ENCODE results near the gene NEDD8. TPM values are rescaled to one million over a fixed set of nuclear protein-coding genes. Genes with fewer than 3 reads are reported as not detected.

Gene NEDD8
- 100 to 1,000 TPM; 180 to 362 (median 267) TPM for total RNA-seq

GRCh38 chr14:24232121-24232644, at the start of gene NEDD8:
TSS of gene NEDD8 (minus strand) at chr14:24232367. CDS start at chr14:24232267, 100 bp downstream.
- 0 to 2% (median 0%) methylated on average over 2 to 7 of the region's 30 CpGs; no CpG with 5 or more reads in 6 of the 10 experiments for WGBS, 10 experiments
- peak; percentile 64 to 92 (median 90) for ATAC-seq (replicated peaks in 6 of 8)
- in situ Hi-C loops (cut with MboI; ENCODE audit: low pct_unique_long_range_greater_than_20kb in 2 of 9, low sequenced_read_pairs in 9 of 9, unreplicated experiment in 9 of 9): no loop called here
- H3K27ac ChIP-seq: peak within 1 kb of the TSS; percentile 84 to 95
- H3K4me1 ChIP-seq (replicated peaks in 1 of 2): peaks cover 11 to 15% of the 10 kb centered on the region in 2 donors
- peak within 1 kb of the TSS; percentile 66 to 97 (median 90) for H3K4me3 ChIP-seq

GRCh38 chr14:24281636-24282035, 49.5 kb upstream of the NEDD8 start:
- 40 to 100% (median 83%) methylated on average over 1 to 5 of the region's 7 CpGs; no CpG with 5 or more reads in 1 of the 10 experiments for WGBS, 10 experiments
- H3K27ac ChIP-seq: no peak overlapping the region
- no peaks in the 10 kb centered on the region for H3K4me1 ChIP-seq (replicated peaks in 1 of 2)
- in situ Hi-C loops (cut with MboI; ENCODE audit: low pct_unique_long_range_greater_than_20kb in 2 of 9, low sequenced_read_pairs in 9 of 9, unreplicated experiment in 9 of 9): no loop called here
- no peak for ATAC-seq (replicated peaks in 6 of 8)
- H3K4me3 ChIP-seq: no peak overlapping the region

GRCh38 chr14:24280797-24281460, 48.8 kb upstream of the NEDD8 start:
- Histone ChIP-seq H3K4me1 (replicated peaks in 1 of 2) (no peaks in the 10 kb centered on the region), H3K27ac (no peak overlapping the region), H3K4me3 (no peak overlapping the region)
- ATAC-seq (replicated peaks in 6 of 8): peak in 2 of 8 experiments; percentile 91 to 94
- in situ Hi-C loops (cut with MboI; ENCODE audit: low pct_unique_long_range_greater_than_20kb in 2 of 9, low sequenced_read_pairs in 9 of 9, unreplicated experiment in 9 of 9): no loop called here
- 50 to 100% (median 66%) methylated on average over 2 to 6 of the region's 6 CpGs; no CpG with 5 or more reads in 5 of the 10 experiments for WGBS, 10 experiments

GRCh38 chr14:24279301-24280186, 47.4 kb upstream of the NEDD8 start:
- in situ Hi-C loops (cut with MboI; ENCODE audit: low pct_unique_long_range_greater_than_20kb in 2 of 9, low sequenced_read_pairs in 9 of 9, unreplicated experiment in 9 of 9): no loop called here
- H3K4me3 ChIP-seq: no peak overlapping the region
- 60 to 100% (median 76%) methylated on average over 1 to 6 of the region's 11 CpGs; no CpG with 5 or more reads in 4 of the 10 experiments for WGBS, 10 experiments
- H3K27ac ChIP-seq: no peak overlapping the region
- peak in 2 of 8 experiments; percentile 3 to 59 for ATAC-seq (replicated peaks in 6 of 8)
- H3K4me1 ChIP-seq (replicated peaks in 1 of 2): no peaks in the 10 kb centered on the region

GRCh38 chr14:24278424-24278823, 46.3 kb upstream of the NEDD8 start:
- H3K4me3 ChIP-seq: no peak overlapping the region
- no peak for ATAC-seq (replicated peaks in 6 of 8)
- H3K4me1 ChIP-seq (replicated peaks in 1 of 2): no peaks in the 10 kb centered on the region
- 71 to 100% (median 91%) methylated on average over 1 to 5 of the region's 5 CpGs; no CpG with 5 or more reads in 2 of the 10 experiments for WGBS, 10 experiments
- H3K27ac ChIP-seq: no peak overlapping the region
- in situ Hi-C loops (cut with MboI; ENCODE audit: low pct_unique_long_range_greater_than_20kb in 2 of 9, low sequenced_read_pairs in 9 of 9, unreplicated experiment in 9 of 9): no loop called here

GRCh38 chr14:24277606-24278321, 45.6 kb upstream of the NEDD8 start:
- H3K4me1 ChIP-seq (replicated peaks in 1 of 2): no peaks in the 10 kb centered on the region
- in situ Hi-C loops (cut with MboI; ENCODE audit: low pct_unique_long_range_greater_than_20kb in 2 of 9, low sequenced_read_pairs in 9 of 9, unreplicated experiment in 9 of 9): no loop called here
- ATAC-seq (replicated peaks in 6 of 8): no peak
- H3K4me3 ChIP-seq: no peak overlapping the region
- H3K27ac ChIP-seq: no peak overlapping the region
- 45 to 92% (median 82%) methylated on average over 2 to 6 of the region's 11 CpGs; no CpG with 5 or more reads in 3 of the 10 experiments for WGBS, 10 experiments

GRCh38 chr14:24277071-24277470, 44.9 kb upstream of the NEDD8 start:
- in situ Hi-C loops (cut with MboI; ENCODE audit: low pct_unique_long_range_greater_than_20kb in 2 of 9, low sequenced_read_pairs in 9 of 9, unreplicated experiment in 9 of 9): no loop called here
- H3K4me1 ChIP-seq (replicated peaks in 1 of 2): no peaks in the 10 kb centered on the region
- no peak overlapping the region for H3K27ac ChIP-seq
- no peak overlapping the region for H3K4me3 ChIP-seq
- WGBS, 10 experiments: 60 to 100% (median 83%) methylated on average over 1 to 4 of the region's 6 CpGs; no CpG with 5 or more reads in 2 of the 10 experiments
- no peak for ATAC-seq (replicated peaks in 6 of 8)

GRCh38 chr14:24274101-24274543, 42.0 kb upstream of the NEDD8 start:
- in situ Hi-C loops (cut with MboI; ENCODE audit: low pct_unique_long_range_greater_than_20kb in 2 of 9, low sequenced_read_pairs in 9 of 9, unreplicated experiment in 9 of 9): no loop called here
- no peak for ATAC-seq (replicated peaks in 6 of 8)
- 55 to 100% (median 92%) methylated on average over 1 to 3 of the region's 3 CpGs; no CpG with 5 or more reads in 3 of the 10 experiments for WGBS, 10 experiments
- H3K4me1 ChIP-seq (replicated peaks in 1 of 2): peaks cover 0 to 2% of the 10 kb centered on the region in 2 donors
- H3K4me3 ChIP-seq: no peak overlapping the region
- H3K27ac ChIP-seq: no peak overlapping the region

- Histone ChIP-seq H3K4me3 (no peak overlapping the region), H3K4me1 (replicated peaks in 1 of 2) (peaks cover 0 to 2% of the 10 kb centered on the region in 2 donors), H3K27ac (no peak overlapping the region)
- in situ Hi-C loops (cut with MboI; ENCODE audit: low pct_unique_long_range_greater_than_20kb in 2 of 9, low sequenced_read_pairs in 9 of 9, unreplicated experiment in 9 of 9): no loop called here
- 80 to 100% (median 92%) methylated on average over 1 to 2 of the region's 3 CpGs; no CpG with 5 or more reads in 3 of the 10 experiments for WGBS, 10 experiments
- ATAC-seq (replicated peaks in 6 of 8): no peak
Measured at GRCh38 chr14:24273422-24273998, 41.3 kb upstream of the NEDD8 start.

- in situ Hi-C loops (cut with MboI; ENCODE audit: low pct_unique_long_range_greater_than_20kb in 2 of 9, low sequenced_read_pairs in 9 of 9, unreplicated experiment in 9 of 9): no loop called here
- no peak overlapping the region for H3K27ac ChIP-seq
Measured at GRCh38 chr14:24272467-24272866, 40.3 kb upstream of the NEDD8 start.

GRCh38 chr14:24271834-24272263, 39.7 kb upstream of the NEDD8 start:
- peak overlapping the region; percentile 74 to 95 (median 92) for H3K4me3 ChIP-seq
- peaks cover 0 to 2% of the 10 kb centered on the region in 2 donors for H3K4me1 ChIP-seq (replicated peaks in 1 of 2)
- in situ Hi-C loops (cut with MboI; ENCODE audit: low pct_unique_long_range_greater_than_20kb in 2 of 9, low sequenced_read_pairs in 9 of 9, unreplicated experiment in 9 of 9): no loop called here
- ATAC-seq (replicated peaks in 6 of 8): peak in 1 of 8 experiments; percentile 25
- H3K27ac ChIP-seq: peak overlapping the region in 1 of 2 donors; percentile 95
- WGBS, 10 experiments: 0 to 14% (median 3%) methylated on average over 1 to 2 of the region's 3 CpGs; no CpG with 5 or more reads in 2 of the 10 experiments

More at GRCh38 chr14:24272467-24272866, 40.3 kb upstream of the NEDD8 start:
- 75 to 100% (median 85%) methylated on average over 1 to 2 of the region's 2 CpGs; no CpG with 5 or more reads in 1 of the 10 experiments for WGBS, 10 experiments
- no peak overlapping the region for H3K4me3 ChIP-seq
- ATAC-seq (replicated peaks in 6 of 8): no peak
- H3K4me1 ChIP-seq (replicated peaks in 1 of 2): peaks cover 0 to 2% of the 10 kb centered on the region in 2 donors
